ENCODE measurements around the gene PHIP. TPM values are rescaled to one million over a fixed set of nuclear protein-coding genes. Genes with fewer than 3 reads are reported as not detected.

PHIP gene
- polyA plus RNA-seq, 3 donors, result 4.6 to 7.1 (median 5.4) TPM

DNA sequence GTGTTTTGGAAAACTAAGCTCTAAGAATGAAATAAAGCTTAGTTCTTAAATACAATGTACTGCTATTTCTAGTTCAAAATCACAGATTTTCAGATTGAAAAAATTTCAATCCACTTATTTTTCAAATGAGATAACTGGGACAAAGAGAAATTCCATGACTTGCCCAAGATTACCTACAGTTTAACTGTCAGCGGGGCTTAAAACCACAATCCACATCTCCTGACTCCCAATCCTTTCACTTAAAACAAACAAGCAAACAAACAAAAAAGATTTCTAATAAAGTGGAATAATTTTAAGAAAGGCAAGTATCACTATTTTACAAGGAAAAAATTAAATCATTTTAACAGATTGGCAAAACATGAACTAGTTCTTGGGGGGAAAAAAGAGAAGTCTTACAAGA is 4.2 kb downstream of the PHIP start:
- 81 to 92% (median 88%) methylated on average over 1 of the region's 1 CpG for WGBS, 3 donors
- no peak overlapping the region for H3K27ac ChIP-seq (ENCODE audit: low read depth, low read length)

DNA sequence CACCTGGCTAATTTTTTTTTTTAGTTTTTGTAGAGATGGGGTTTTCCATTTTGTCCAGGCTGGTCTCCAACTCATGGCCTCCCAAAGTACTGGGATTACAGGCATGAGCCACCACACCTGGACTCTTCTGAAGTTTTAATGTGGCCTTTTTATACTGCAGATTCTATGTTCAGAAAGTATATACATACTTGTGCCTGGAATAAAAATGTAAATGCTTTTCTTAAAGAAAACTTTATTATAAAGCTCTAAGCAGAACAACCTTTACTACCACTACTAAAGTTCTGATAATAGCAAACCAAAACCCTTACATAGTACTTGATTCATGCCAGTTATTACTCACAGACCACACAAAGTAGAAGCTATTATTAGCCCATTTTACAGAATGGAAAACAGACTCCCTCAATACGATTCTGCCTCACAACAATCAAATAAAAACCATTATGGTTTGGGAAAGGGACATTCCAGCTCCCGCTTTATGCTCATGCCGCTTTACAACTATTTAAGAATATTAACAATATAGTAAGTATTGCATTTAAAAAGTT is 5.3 kb downstream of the PHIP start:
- no peak overlapping the region for H3K27ac ChIP-seq (ENCODE audit: low read depth, low read length)
- 94 to 97% (median 96%) methylated on average over 3 of the region's 3 CpGs for WGBS, 3 donors

DNA sequence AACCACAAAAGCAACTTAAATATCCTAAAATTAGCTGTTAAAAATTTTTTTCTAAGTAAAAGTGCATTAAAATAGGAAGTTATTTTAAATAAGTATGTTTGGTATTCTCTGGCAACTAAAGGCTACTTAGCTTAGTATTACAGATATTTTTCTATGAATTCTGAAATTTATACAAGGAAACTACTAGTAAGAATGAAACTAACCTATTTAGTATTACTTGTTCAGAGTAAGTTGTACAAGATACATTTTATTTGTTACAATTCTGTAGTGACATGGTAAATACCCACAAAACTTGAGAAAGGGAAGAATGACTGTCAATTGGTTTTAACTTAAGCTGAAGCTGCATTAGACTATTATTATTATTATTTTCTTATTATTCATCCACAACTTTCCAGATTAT is 6.5 kb downstream of the PHIP start:
- H3K27ac ChIP-seq (ENCODE audit: low read depth, low read length), result no peak overlapping the region

DNA sequence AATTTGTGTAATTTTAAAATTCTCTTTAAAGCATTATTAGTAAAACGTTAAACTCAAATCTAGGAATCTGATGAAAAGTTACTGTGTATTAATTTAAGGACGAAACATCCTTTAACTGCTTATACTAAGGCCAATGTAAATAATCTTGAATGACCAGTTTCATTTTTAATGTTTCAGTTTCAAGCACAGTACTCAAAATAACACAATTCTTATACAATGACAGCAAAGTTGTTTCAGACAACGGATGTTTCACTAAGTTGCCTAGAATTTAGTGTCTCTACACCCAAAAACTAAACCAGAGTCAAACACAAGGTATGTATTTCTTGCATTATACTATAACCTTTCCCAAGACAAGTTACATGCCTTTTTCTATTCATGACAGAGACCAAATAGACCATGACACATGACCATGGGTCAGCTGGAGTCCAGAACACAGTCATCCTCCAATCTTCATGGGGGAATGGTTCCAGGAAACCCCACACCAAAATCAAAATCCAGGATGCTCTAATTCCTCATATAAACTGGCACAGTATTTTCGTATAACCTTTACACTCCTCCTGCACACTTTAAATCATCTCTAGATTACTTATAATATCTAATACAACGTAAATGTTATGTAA is 7.7 kb downstream of the PHIP start:
- 77 to 91% (median 91%) methylated on average over 5 of the region's 5 CpGs for WGBS, 3 donors
- H3K27ac ChIP-seq (ENCODE audit: low read depth, low read length), result no peak overlapping the region

DNA sequence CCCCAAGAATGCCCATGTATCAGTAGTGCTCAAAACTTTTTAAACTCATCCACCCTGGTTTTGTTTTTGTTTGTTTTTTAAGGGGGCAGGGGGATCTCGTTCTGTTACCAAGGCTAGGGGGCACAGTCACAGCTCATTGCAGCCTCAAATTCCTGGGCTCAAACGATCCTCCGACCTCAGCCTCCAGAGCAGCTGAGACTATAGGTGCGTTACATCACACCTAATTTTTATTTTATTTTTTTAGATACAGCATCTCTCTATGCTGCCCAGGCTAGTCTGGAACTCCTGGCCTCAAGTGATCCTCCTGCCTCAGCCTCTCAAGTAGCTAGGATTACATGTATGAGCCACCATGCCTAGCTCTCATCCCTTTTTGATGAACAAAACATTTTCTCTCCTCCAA is 11.2 kb downstream of the PHIP start:
- 93 to 97% (median 96%) methylated on average over 4 of the region's 4 CpGs for WGBS, 3 donors
- H3K27ac ChIP-seq (ENCODE audit: low read depth, low read length), result no peak overlapping the region

DNA sequence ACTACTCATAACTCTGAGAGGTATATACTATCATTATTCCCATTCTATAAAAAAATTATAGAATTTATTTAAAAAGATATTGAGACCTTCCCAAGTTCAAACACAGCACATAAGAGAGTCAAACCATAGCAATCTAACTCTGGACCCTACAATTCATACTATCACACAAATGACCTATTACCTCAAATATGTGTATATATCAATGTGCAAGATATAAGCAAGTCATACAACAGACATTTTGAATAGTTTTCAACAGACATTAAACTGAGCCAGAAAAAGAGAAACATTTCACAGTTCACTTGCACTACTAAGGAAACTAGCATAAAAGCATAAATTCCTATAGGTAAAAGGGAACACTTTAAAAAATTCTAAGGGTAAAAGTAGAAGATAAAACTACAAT is 11.7 kb downstream of the PHIP start:
- H3K27ac ChIP-seq (ENCODE audit: low read depth, low read length), result no peak overlapping the region

DNA sequence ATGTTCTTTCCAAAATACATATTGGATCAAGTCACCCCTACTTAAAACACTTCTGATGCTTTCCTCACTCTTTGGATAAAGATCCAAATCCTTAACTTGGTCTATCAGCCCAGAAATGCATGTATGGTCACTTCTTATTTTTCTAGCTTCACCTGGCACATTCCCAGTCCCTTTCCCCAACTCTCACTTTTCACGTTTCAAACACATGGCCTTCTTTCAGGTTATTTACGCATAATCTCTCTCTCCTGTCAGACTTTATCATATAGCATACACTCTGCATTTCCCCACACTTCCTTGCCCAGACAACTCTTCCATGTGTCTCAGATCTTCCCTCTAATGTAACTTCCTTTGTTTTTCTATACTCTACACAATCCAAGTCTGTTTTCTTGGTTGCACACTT is 12.8 kb downstream of the PHIP start:
- 30 to 58% (median 56%) methylated on average over 2 of the region's 2 CpGs for WGBS, 3 donors
- H3K27ac ChIP-seq (ENCODE audit: low read depth, low read length), result no peak overlapping the region

DNA sequence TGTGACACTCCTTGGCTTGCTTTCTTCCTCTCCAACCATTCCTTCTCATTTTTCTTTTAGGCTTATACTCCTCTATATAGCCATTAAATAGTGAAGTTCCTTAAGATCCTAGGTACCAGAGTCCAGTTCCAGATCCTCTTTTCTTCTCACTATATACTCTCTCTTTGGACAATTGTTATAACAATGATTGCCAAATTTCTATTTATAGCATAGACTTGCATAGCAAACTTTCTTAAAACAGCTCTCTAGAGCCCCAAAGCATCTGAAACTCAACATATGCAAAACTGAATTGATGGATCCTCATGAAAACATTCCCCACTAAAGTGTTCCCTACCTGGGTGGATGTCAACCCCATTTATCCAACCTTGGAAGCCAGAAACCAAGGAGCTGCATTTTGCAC is 13.4 kb downstream of the PHIP start:
- no peak overlapping the region for H3K27ac ChIP-seq (ENCODE audit: low read depth, low read length)

DNA sequence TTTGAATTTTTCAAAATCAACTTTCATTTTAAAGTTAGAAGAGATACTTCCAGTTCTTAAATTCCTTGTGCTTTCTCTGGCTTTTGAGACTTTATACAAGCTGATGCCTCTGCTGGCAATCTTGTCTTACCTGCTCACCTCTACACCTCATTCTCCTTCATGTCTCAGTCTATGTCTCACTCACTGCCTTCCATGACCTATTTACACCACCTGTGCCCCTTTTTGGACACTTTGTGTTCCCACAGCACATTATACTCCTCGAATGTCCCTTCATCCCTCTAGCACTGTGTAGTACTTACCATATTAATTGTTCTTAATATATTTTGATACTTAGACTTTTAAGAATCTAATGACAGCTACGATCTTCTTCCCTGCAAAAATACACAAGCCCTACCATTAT is 15.3 kb downstream of the PHIP start:
- no peak overlapping the region for H3K27ac ChIP-seq (ENCODE audit: low read depth, low read length)
- 92 to 95% (median 93%) methylated on average over 2 of the region's 2 CpGs for WGBS, 3 donors

DNA sequence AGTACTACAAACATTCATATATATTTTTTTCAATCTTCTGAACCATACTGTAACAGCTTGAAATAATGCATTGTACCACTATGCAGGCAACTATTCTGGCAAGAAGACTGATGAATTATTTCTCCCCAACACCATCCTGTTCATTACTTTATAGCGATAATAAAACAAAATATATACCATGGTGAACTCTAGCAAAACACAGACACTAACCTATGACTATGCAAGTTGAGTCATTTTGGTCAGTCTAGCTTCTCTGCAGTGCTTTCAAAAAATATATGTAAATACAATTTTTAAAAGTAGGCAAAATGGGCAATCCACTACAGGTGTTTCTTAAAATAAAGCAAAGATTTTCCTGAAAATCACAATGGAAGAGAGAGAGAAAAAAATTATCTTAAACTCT is 20.3 kb downstream of the PHIP start:
- H3K27ac ChIP-seq (ENCODE audit: low read depth, low read length), result no peak overlapping the region
- 98 to 100% (median 100%) methylated on average over 1 of the region's 1 CpG for WGBS, 3 donors

DNA sequence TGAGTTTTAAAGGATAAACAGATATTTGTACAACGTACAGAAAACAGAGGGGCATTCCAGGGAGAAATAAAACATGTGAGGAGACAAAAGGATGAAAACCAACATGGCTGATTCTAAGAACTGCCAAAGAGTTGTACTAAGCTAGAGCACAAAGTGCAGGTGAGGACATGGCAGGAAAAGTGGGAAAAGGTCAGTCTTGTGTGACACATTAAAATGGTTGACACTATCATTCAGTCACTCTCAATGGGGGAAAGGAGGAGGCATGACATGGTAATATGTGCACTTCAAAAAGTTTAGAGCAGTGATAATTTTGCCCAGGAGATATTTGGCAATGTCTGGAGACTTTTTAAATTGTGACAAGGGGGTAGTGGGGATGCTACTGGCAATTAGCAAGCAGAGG is 21.8 kb downstream of the PHIP start:
- 49 to 91% (median 85%) methylated on average over 1 of the region's 1 CpG for WGBS, 3 donors
- H3K27ac ChIP-seq (ENCODE audit: low read depth, low read length), result no peak overlapping the region

DNA sequence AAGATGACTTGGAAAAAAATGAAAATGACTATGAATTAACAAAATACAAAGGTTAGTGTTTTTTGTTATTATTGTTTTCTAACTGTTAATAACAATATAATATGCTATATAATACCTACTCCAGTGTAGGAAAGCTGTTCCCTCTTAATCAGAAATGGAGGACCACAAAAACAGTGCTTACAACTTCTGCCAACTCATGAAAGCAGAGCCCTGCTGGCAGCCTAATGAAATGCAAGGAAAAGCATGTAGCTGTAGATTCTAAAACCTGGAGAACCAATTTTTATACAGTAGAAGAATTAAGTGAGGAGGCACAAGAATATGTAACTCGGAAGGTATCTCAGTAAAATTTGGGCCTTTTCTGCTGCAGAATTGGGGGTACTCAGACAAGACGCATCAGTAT is 29.4 kb downstream of the PHIP start:
- H3K27ac ChIP-seq (ENCODE audit: low read depth, low read length), result no peak overlapping the region
- 96 to 99% (median 97%) methylated on average over 2 of the region's 2 CpGs for WGBS, 3 donors

DNA sequence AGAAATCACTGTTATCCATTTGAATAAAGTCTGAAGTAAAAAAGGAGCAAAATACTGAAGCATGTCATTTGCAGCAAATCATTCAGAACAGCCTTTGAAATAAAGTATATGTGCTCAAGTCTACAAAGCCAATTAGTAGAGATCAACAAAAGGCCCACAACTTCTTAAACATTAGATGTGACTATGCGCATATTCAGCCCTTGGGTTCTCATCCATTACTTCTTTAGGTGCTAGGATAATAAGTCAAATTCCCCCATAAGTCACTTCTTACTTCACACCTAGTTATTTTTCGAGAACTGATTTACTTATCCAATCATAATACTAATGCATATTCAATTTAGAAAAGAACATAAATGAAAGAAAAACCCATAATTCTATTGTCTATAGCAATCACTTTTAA is 31.0 kb downstream of the PHIP start:
- 95 to 100% (median 100%) methylated on average over 2 of the region's 2 CpGs for WGBS, 3 donors

DNA sequence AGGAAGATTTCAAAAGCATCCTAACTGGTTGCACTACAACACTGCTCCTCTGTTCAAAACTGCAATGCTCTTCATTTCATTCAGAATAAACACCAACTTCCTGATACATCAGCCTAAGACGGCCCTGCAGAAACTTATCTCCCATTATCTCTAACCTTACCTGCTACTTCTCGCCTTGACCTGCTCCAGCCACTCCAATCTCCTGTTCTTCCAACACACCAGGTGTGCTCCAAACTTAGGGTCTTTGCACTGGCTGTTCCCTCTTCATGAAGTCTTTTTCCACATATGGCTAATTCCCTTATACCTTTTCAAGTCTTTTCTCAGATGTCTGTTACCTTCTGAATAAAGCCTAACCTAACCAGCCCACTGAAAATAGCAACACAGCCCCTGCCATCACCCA is 32.1 kb downstream of the PHIP start:
- 46 to 75% (median 73%) methylated on average over 2 of the region's 2 CpGs for WGBS, 3 donors

More for the DNA sequence above, 31.0 kb downstream of the PHIP start:
- H3K27ac ChIP-seq (ENCODE audit: low read depth, low read length), result no peak overlapping the region

DNA sequence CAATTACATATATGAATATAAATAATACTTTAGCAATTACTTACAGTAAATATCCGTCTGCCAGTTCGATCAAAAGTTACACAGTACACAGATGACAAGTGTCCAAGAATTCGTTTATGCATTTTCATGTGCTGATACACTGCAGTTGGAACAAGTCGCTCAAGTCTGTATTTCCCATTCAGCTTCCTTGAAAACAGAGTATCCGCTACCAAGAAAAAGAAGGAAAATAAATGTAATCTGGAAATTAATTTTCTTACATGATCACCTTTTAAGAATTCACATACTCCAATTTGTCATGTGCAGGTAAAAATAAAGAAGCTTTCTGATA is 35.3 kb downstream of the PHIP start:
- WGBS, 3 donors, result 31 to 78% (median 70%) methylated on average over 5 of the region's 5 CpGs
- H3K27ac ChIP-seq (ENCODE audit: low read depth, low read length), result no peak overlapping the region

More for the DNA sequence above, 32.1 kb downstream of the PHIP start:
- H3K27ac ChIP-seq (ENCODE audit: low read depth, low read length), result no peak overlapping the region

DNA sequence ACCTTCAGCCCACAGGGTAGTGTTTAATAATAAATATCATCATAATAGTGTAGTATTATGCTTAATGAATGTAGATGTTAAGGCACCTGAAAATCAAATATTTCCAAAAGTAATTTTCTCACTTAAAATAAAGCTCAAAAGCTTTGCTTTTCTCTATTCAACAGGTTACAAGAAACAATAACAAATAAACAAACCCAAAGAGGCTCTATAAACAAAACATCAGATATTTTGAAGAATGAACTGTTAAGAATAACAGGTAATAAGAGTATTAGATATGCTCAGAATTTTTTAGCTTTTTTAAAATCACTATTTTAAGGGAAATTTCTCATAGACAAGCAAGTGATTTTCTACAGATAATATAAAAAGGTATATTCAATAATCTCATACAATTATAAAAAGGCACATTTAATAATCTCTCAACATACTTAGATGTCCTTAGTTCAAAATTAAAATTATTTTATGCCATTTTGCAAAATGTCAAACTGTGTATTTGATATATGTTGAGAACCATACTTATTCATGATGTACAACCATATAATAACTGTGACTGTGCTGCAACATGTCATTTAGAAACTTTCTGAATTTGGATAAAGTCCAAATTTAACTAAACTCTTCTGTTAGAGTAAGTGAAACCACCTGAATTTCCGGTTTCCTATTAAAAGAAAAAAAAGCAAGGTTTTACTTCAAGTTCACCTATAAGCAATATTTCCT is 35.8 kb downstream of the PHIP start:
- no peak overlapping the region for H3K27ac ChIP-seq (ENCODE audit: low read depth, low read length)
- 45 to 53% (median 48%) methylated on average over 1 of the region's 1 CpG for WGBS, 3 donors

DNA sequence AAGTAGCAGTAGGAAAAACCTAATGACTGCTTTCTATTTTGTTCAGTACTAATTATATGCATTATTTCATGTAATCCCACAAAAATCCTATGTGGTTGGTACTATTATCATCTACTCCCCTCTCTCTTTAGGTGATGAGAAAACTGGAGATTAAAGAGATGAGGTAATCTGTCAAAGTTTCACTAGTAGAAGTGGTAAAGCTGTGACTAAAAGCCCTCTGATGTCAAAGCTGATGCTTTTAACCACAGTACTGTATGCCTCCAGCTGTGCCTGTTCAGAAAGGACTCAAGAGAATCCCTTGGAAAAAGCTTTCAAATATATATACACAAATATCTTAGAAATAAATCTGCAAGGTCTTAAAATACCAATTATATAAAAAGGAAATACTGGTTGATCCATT is 38.0 kb downstream of the PHIP start:
- no peak overlapping the region for H3K27ac ChIP-seq (ENCODE audit: low read depth, low read length)

DNA sequence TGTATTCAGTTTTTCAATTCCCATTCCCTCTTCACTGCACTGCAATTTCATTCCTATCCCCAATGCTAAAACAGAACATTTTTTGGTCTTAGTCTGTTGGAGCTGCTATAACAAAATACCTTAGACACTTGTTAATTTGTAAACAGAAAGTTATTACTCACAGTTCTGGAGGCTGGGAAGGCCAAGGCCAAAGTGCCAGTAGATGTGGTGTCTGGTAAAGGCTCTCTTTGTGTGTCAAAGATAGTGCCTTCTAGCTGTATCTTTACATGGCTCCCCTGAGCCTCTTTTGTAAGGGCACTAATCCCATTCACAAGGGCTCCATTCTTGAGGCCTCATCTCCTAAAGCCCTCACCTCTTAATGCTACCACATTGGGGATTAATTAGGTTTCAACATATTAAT is 40.0 kb downstream of the PHIP start:
- H3K27ac ChIP-seq (ENCODE audit: low read depth, low read length), result no peak overlapping the region

DNA sequence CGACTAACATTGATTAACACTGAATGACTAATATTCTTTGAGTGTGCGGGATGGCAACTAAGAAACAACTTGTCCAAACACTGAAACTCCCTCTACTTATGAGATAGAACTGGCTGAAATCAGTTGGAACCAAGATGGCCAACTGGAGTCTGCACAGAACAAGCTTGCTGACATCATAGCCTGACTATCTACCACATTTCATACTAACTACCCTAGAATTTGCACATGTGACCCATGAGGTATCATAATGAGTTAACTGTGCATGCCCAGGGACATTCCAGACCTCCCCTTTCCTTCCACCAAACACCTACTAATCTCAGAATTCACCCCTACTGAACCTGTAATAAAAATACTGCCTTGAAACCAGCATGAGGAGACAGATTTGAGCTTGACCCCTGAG is 43.2 kb downstream of the PHIP start:
- WGBS, 3 donors, result 83 to 87% (median 84%) methylated on average over 2 of the region's 2 CpGs

DNA sequence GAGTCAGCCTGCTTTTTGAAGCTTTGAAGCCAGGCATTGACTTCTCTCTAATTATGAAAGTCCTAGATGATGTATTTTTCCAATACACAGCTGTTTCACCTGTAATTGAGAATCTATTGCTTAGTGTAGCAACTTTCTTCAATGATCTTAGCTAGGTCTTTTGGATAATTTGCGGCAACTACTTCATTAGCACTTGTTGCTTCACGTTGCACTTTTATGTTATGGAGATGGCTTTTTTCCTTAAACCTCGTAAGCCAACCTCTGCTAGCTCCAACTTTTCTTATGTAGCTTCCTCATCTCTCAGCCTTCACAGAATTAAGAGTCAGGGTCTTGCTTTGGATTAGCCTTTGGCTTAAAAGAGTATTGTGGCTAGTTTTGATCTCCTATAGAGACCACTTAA is 44.8 kb downstream of the PHIP start:
- no peak overlapping the region for H3K27ac ChIP-seq (ENCODE audit: low read depth, low read length)
- 94 to 99% (median 97%) methylated on average over 3 of the region's 3 CpGs for WGBS, 3 donors

More for the DNA sequence above, 43.2 kb downstream of the PHIP start:
- no peak overlapping the region for H3K27ac ChIP-seq (ENCODE audit: low read depth, low read length)

Data from adipose tissue (tissue), 3 donors.